Caco-2 (cell line): ENCODE results near the gene POU1F1. TPM values are rescaled to one million over a fixed set of nuclear protein-coding genes. Genes with fewer than 3 reads are reported as not detected.

Experiments used
- BruUV-seq: library from RNA; stranded (reverse); fragments of 400-500 nt; replicated peaks from 2 replicates; lab custom pipeline; 2021; lab: Mats Ljungman, UMichigan
- CTCF ChIA-PET: fragments of 300-600 bp; sonication (Branson Sonifier 250); formaldehyde crosslinking; loops from one replicate; lab custom pipeline; 2022; ENCODE audit warnings: antibody characterized with exemption; lab: Charles Lee
- POLR2A ChIA-PET: fragments of 300-600 bp; sonication (Branson Sonifier 250); formaldehyde crosslinking; loops from one replicate; lab custom pipeline; 2022; ENCODE audit warnings: antibody characterized with exemption; lab: Charles Lee
- DNase-seq, 2 experiments: peaks; one replicate each; pipeline versions ENCODE4 v3.0.0 to v3.0.0-alpha.2; 2020 to 2022
- H3K27me3 ChIP-seq: replicated peaks from 2 replicates; pipeline ENCODE4 v1.6.0; 2011; ENCODE audit warnings: low read length; ENCODE audit not compliant: control insufficient read depth, insufficient read depth
- H3K36me3 ChIP-seq: 2 replicates; pipeline ENCODE4 v1.5.1; 2011; ENCODE audit warnings: low read length; ENCODE audit not compliant: control insufficient read depth, insufficient read depth
- H3K4me1 ChIP-seq: fragments of 250-450 bp; sonication (Bioruptor Pico); 2 replicates; pipeline ENCODE4 v1.5.1; 2020; ENCODE audit warnings: mild to moderate bottlenecking
- H3K4me3 ChIP-seq: 2 replicates; pipeline ENCODE4 v1.5.1; 2011; ENCODE audit warnings: low read depth, mild to moderate bottlenecking, control low read depth, low read length
- H3K9me3 ChIP-seq: fragments of 250-450 bp; sonication (Bioruptor Pico); 2 replicates; pipeline ENCODE4 v1.5.1; 2020; ENCODE audit warnings: mild to moderate bottlenecking, moderate library complexity
- H3K27ac Mint-ChIP-seq: one replicate; pipeline ENCODE4 v1.8.0; 2022; ENCODE audit warnings: mixed read lengths; ENCODE audit not compliant: unreplicated experiment
- H3K27me3 Mint-ChIP-seq: one replicate; pipeline ENCODE4 v1.8.0; 2022; ENCODE audit warnings: mixed read lengths; ENCODE audit not compliant: insufficient read depth, unreplicated experiment
- H3K36me3 Mint-ChIP-seq: one replicate; pipeline ENCODE4 v1.8.0; 2022; ENCODE audit warnings: mild to moderate bottlenecking, mixed read lengths; ENCODE audit not compliant: insufficient read depth, unreplicated experiment
- H3K4me1 Mint-ChIP-seq: one replicate; pipeline ENCODE4 v1.8.0; 2022; ENCODE audit warnings: low read depth, mixed read lengths; ENCODE audit not compliant: unreplicated experiment
- H3K4me3 Mint-ChIP-seq: one replicate; pipeline ENCODE4 v1.8.0; 2022; ENCODE audit warnings: mild to moderate bottlenecking, moderate library complexity, mixed read lengths; ENCODE audit not compliant: unreplicated experiment
- H3K9me3 Mint-ChIP-seq: one replicate; pipeline ENCODE4 v1.8.0; 2022; ENCODE audit warnings: mixed read lengths; ENCODE audit not compliant: unreplicated experiment
- intact Hi-C: fragments of 100-400 bp; cut with micrococcal nuclease; formaldehyde crosslinking; loops from one replicate; pipeline ENCODE4 v1.10.0; 2022; ENCODE audit not compliant: unreplicated experiment
- total RNA-seq: library from RNA; stranded (reverse); gene quantifications from 2 replicates; pipeline ENCODE4 v1.2.3, GENCODE V29; 2022
- TF ChIP-seq, protein P1 (sequence below), 2 experiments: fragments of 200-600 bp in 1 of 2; IDR thresholded peaks; 1 replicate in 1 of 2; 2 replicates in 1 of 2; pipeline versions ENCODE4 v1.5.1 to v1.8.0; 2011 to 2022; ENCODE audit warnings: antibody characterized with exemption in 1 of 2, control low read depth in 1 of 2, inconsistent platforms in 1 of 2, low read depth in 1 of 2, low read length in 1 of 2, mild to moderate bottlenecking in 1 of 2, moderate library complexity in 1 of 2; ENCODE audit not compliant: insufficient read depth in 1 of 2, severe bottlenecking in 1 of 2, unreplicated experiment in 1 of 2

The POU1F1 gene
- total RNA-seq, 1 experiment from 2014 or later: not detected

DNA sequence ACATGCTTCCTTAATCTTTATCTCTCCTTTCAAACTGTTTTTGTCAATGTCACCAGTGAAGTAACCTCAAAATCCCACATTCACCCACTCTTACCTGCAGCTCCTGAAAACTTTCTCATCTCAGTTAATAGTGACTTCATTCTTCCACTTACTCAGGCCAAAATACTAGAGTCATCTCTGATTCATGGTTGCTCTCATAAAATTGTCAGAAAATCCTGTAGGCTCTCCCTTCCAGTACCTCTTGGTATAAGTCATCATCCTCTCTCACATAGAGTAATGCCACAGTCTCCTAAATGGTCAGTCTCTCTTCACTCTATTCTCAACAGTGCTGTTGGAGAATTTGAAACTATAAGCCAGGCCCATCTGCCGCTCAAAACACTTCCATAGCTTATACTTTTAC is 34.9 kb upstream of the POU1F1 start:
- ChIA-PET POLR2A (no interaction called here), CTCF (no interaction called here)
- H3K36me3 ChIP-seq: no peaks in the 10 kb centered on the region
- no TSS peak for BruUV-seq
- Mint-ChIP-seq H3K36me3 (no peaks in the 10 kb centered on the region), H3K27me3 (no peaks in the 10 kb centered on the region), H3K9me3 (no peaks in the 10 kb centered on the region), H3K4me3 (no peak overlapping the region), H3K4me1 (no peaks in the 10 kb centered on the region), H3K27ac (no peak overlapping the region)
- DNase-seq: no peak
- no peak overlapping the region for H3K4me3 ChIP-seq
- intact Hi-C loops: no loop called here
- no peaks in the 10 kb centered on the region for H3K27me3 ChIP-seq
- H3K9me3 ChIP-seq: no peaks in the 10 kb centered on the region
- TF ChIP-seq, protein P1, sequence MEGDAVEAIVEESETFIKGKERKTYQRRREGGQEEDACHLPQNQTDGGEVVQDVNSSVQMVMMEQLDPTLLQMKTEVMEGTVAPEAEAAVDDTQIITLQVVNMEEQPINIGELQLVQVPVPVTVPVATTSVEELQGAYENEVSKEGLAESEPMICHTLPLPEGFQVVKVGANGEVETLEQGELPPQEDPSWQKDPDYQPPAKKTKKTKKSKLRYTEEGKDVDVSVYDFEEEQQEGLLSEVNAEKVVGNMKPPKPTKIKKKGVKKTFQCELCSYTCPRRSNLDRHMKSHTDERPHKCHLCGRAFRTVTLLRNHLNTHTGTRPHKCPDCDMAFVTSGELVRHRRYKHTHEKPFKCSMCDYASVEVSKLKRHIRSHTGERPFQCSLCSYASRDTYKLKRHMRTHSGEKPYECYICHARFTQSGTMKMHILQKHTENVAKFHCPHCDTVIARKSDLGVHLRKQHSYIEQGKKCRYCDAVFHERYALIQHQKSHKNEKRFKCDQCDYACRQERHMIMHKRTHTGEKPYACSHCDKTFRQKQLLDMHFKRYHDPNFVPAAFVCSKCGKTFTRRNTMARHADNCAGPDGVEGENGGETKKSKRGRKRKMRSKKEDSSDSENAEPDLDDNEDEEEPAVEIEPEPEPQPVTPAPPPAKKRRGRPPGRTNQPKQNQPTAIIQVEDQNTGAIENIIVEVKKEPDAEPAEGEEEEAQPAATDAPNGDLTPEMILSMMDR (IDR thresholded peaks at IDR 0.05; ENCODE audit: insufficient read depth in 1 of 2, low read depth in 1 of 2, low read length in 1 of 2, severe bottlenecking in 1 of 2, unreplicated experiment in 1 of 2): no peak
- no peaks in the 10 kb centered on the region for H3K4me1 ChIP-seq

DNA sequence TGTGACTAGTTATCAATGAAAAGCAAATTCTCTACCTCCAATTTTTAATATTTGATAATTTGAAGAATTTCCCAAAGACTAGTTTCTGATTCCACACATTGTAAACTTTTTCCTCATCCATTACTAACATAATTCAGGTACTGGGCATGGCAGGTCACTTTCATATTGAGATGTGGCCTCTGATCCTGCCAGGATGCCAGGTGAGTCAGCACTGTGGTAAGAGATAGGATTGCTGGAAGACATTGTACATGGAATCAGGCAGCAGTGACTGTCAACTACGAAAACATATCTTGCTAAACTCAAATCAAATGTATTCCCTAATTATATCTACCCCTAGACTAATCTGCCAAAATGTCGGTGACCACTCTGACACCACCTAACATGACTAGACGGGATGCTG is 33.2 kb upstream of the POU1F1 start:
- Mint-ChIP-seq H3K36me3 (no peaks in the 10 kb centered on the region), H3K27me3 (no peaks in the 10 kb centered on the region), H3K4me1 (no peaks in the 10 kb centered on the region), H3K9me3 (no peaks in the 10 kb centered on the region), H3K4me3 (no peak overlapping the region), H3K27ac (no peak overlapping the region)
- Histone ChIP-seq H3K27me3 (no peaks in the 10 kb centered on the region), H3K36me3 (no peaks in the 10 kb centered on the region), H3K4me3 (no peak overlapping the region), H3K4me1 (no peaks in the 10 kb centered on the region), H3K9me3 (no peaks in the 10 kb centered on the region)
- intact Hi-C loops: no loop called here
- no TSS peak for BruUV-seq
- no peak for DNase-seq
- POLR2A ChIA-PET: no interaction called here
- TF ChIP-seq, protein P1 (IDR thresholded peaks at IDR 0.05; ENCODE audit: insufficient read depth in 1 of 2, low read depth in 1 of 2, low read length in 1 of 2, severe bottlenecking in 1 of 2, unreplicated experiment in 1 of 2): no peak
- CTCF ChIA-PET: no interaction called here

DNA sequence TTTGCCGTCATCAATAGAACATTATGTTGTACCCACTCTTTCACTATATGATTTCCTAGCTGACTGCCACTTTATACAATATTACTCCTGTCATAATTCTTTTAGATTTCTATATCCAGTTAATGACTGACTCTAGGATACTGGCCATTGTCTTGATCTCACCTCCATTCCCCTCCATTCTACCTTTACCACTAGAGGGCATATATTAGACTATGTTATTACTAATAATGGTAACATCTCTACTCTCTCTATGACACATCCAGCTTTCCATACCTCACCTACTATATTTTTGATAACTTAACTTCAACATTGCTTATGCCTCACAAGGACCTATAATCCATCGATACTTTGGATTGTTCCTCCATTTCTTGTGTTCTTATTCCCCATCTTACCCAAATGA is 31.4 kb upstream of the POU1F1 start:
- Mint-ChIP-seq H3K9me3 (no peaks in the 10 kb centered on the region), H3K27me3 (no peaks in the 10 kb centered on the region), H3K4me3 (no peak overlapping the region), H3K4me1 (no peaks in the 10 kb centered on the region), H3K27ac (no peak overlapping the region), H3K36me3 (no peaks in the 10 kb centered on the region)
- Histone ChIP-seq H3K36me3 (no peaks in the 10 kb centered on the region), H3K4me3 (no peak overlapping the region), H3K4me1 (no peaks in the 10 kb centered on the region), H3K27me3 (no peaks in the 10 kb centered on the region), H3K9me3 (no peaks in the 10 kb centered on the region)
- BruUV-seq: no TSS peak
- CTCF ChIA-PET: no interaction called here
- no peak for DNase-seq
- POLR2A ChIA-PET: no interaction called here
- TF ChIP-seq, protein P1 (IDR thresholded peaks at IDR 0.05; ENCODE audit: insufficient read depth in 1 of 2, low read depth in 1 of 2, low read length in 1 of 2, severe bottlenecking in 1 of 2, unreplicated experiment in 1 of 2): peak in 1 of 2 experiments; percentile 31
- intact Hi-C loops: no loop called here
